ENCODE results near the gene SOX8.

DNA sequence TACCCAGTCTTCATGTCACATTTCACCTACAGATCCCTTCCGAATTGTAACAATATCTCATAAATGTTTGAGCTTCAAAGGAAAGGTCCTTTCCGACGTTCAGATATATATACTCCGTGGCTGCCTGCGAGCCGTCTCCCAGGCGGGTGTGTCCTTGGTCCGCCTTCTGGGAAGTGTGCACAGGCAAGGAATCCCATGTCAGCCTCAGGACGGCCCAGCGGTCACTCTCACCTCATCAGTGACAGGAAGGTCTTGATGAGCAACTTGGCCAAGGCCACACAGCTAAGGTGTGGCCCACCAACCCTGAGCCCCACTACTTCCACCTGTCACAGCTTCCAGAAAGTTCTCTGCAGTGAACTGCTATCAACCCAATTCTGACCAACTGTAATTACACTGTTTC, 15.1 kb upstream of the SOX8 start:
- no peak for TF ChIP-seq CTCF (conservative IDR thresholded peaks at IDR 0.05; ENCODE audit: low read depth, low read length)
- no peak for TF ChIP-seq EZH2 (IDR thresholded peaks at IDR 0.05; ENCODE audit: borderline replicate concordance, low read depth, low read length, poor library complexity, severe bottlenecking)
